ENCODE data around the gene SCN1A. TPM values are rescaled to one million over a fixed set of nuclear protein-coding genes. Genes with fewer than 3 reads are reported as not detected.

SCN1A gene
- total RNA-seq, 2 donors from 2014 or later = not detected

- H3K9me3 Mint-ChIP-seq = no peaks in the 10 kb centered on the region
- no peak overlapping the region for H3K4me3 Mint-ChIP-seq
- no peak for ATAC-seq (replicated peaks)
- no peaks in the 10 kb centered on the region for H3K4me1 Mint-ChIP-seq
- H3K27ac Mint-ChIP-seq = no peak overlapping the region
- no peaks in the 10 kb centered on the region for H3K36me3 Mint-ChIP-seq (ENCODE audit: low read depth)
- H3K27me3 Mint-ChIP-seq = peaks cover 6% of the 10 kb centered on the region
These were observed 46.6 kb downstream of the SCN1A start for GRCh38 chr2:166081131-166081632.

GRCh38 chr2:166074430-166074829 lies 53.4 kb downstream of the SCN1A start:
- no peak for ATAC-seq (replicated peaks)
- no peaks in the 10 kb centered on the region for H3K4me1 Mint-ChIP-seq
- no peak overlapping the region for H3K4me3 Mint-ChIP-seq
- no peaks in the 10 kb centered on the region for H3K9me3 Mint-ChIP-seq
- peaks cover 3% of the 10 kb centered on the region for H3K27me3 Mint-ChIP-seq
- no peaks in the 10 kb centered on the region for H3K36me3 Mint-ChIP-seq (ENCODE audit: low read depth)
- no peak overlapping the region for H3K27ac Mint-ChIP-seq

- Mint-ChIP-seq H3K4me1 (no peaks in the 10 kb centered on the region), H3K36me3 (ENCODE audit: low read depth) (no peaks in the 10 kb centered on the region), H3K27ac (no peak overlapping the region), H3K27me3 (peaks cover 1% of the 10 kb centered on the region), H3K4me3 (no peak overlapping the region), H3K9me3 (no peaks in the 10 kb centered on the region)
- ATAC-seq (replicated peaks) = no peak
These were observed 53.8 kb downstream of the SCN1A start for GRCh38 chr2:166074011-166074410.

- no peak for ATAC-seq (replicated peaks)
- H3K27ac Mint-ChIP-seq = no peak overlapping the region
- no peaks in the 10 kb centered on the region for H3K4me1 Mint-ChIP-seq
These were observed 57.6 kb downstream of the SCN1A start for GRCh38 chr2:166070231-166070630.

GRCh38 chr2:166068981-166069380 lies 58.8 kb downstream of the SCN1A start:
- Mint-ChIP-seq H3K4me3 (no peak overlapping the region), H3K27ac (no peak overlapping the region), H3K4me1 (no peaks in the 10 kb centered on the region), H3K9me3 (no peaks in the 10 kb centered on the region), H3K27me3 (peaks cover 14% of the 10 kb centered on the region), H3K36me3 (ENCODE audit: low read depth) (no peaks in the 10 kb centered on the region)
- ATAC-seq (replicated peaks) = no peak

More at GRCh38 chr2:166070231-166070630, 57.6 kb downstream of the SCN1A start:
- Mint-ChIP-seq H3K36me3 (ENCODE audit: low read depth) (no peaks in the 10 kb centered on the region), H3K4me3 (no peak overlapping the region), H3K9me3 (no peaks in the 10 kb centered on the region), H3K27me3 (peaks cover 14% of the 10 kb centered on the region)

GRCh38 chr2:166067229-166067628 lies 60.6 kb downstream of the SCN1A start:
- ATAC-seq (replicated peaks) = no peak
- Mint-ChIP-seq H3K4me1 (no peaks in the 10 kb centered on the region), H3K4me3 (no peak overlapping the region), H3K27ac (no peak overlapping the region), H3K27me3 (peaks cover 14% of the 10 kb centered on the region), H3K36me3 (ENCODE audit: low read depth) (no peaks in the 10 kb centered on the region), H3K9me3 (no peaks in the 10 kb centered on the region)

GRCh38 chr2:166060191-166060590 lies 67.6 kb downstream of the SCN1A start:
- Mint-ChIP-seq H3K27me3 (peaks cover 6% of the 10 kb centered on the region), H3K27ac (no peak overlapping the region), H3K36me3 (ENCODE audit: low read depth) (no peaks in the 10 kb centered on the region), H3K4me1 (no peaks in the 10 kb centered on the region), H3K4me3 (no peak overlapping the region), H3K9me3 (no peaks in the 10 kb centered on the region)
- no peak for ATAC-seq (replicated peaks)

- peaks cover 11% of the 10 kb centered on the region for H3K27me3 Mint-ChIP-seq
- H3K27ac Mint-ChIP-seq = no peak overlapping the region
- no peaks in the 10 kb centered on the region for H3K9me3 Mint-ChIP-seq
- no peak for ATAC-seq (replicated peaks)
- H3K4me3 Mint-ChIP-seq = no peak overlapping the region
- no peaks in the 10 kb centered on the region for H3K36me3 Mint-ChIP-seq (ENCODE audit: low read depth)
- no peaks in the 10 kb centered on the region for H3K4me1 Mint-ChIP-seq
These were observed 70.3 kb downstream of the SCN1A start for GRCh38 chr2:166057370-166058164.

GRCh38 chr2:166044853-166045483 lies 82.9 kb downstream of the SCN1A start:
- H3K36me3 Mint-ChIP-seq (ENCODE audit: low read depth) = no peaks in the 10 kb centered on the region
- H3K4me1 Mint-ChIP-seq = no peaks in the 10 kb centered on the region
- ATAC-seq (replicated peaks) = no peak
- H3K27ac Mint-ChIP-seq = no peak overlapping the region
- no peaks in the 10 kb centered on the region for H3K9me3 Mint-ChIP-seq
- H3K27me3 Mint-ChIP-seq = peaks cover 6% of the 10 kb centered on the region
- H3K4me3 Mint-ChIP-seq = no peak overlapping the region

- peaks cover 6% of the 10 kb centered on the region for H3K27me3 Mint-ChIP-seq
- no peaks in the 10 kb centered on the region for H3K9me3 Mint-ChIP-seq
- H3K36me3 Mint-ChIP-seq (ENCODE audit: low read depth) = no peaks in the 10 kb centered on the region
- no peak for ATAC-seq (replicated peaks)
- no peaks in the 10 kb centered on the region for H3K4me1 Mint-ChIP-seq
- no peak overlapping the region for H3K4me3 Mint-ChIP-seq
- H3K27ac Mint-ChIP-seq = no peak overlapping the region
These were observed 84.9 kb downstream of the SCN1A start for GRCh38 chr2:166042768-166043390.

GRCh38 chr2:166042356-166042755 lies 85.5 kb downstream of the SCN1A start:
- Mint-ChIP-seq H3K9me3 (no peaks in the 10 kb centered on the region), H3K27me3 (peaks cover 10% of the 10 kb centered on the region), H3K27ac (no peak overlapping the region), H3K4me1 (no peaks in the 10 kb centered on the region), H3K4me3 (no peak overlapping the region), H3K36me3 (ENCODE audit: low read depth) (no peaks in the 10 kb centered on the region)
- no peak for ATAC-seq (replicated peaks)

- Mint-ChIP-seq H3K36me3 (ENCODE audit: low read depth) (no peaks in the 10 kb centered on the region), H3K27me3 (peaks cover 10% of the 10 kb centered on the region)
These were observed 86.2 kb downstream of the SCN1A start for GRCh38 chr2:166041613-166042012.

GRCh38 chr2:166032361-166032760 lies 95.5 kb downstream of the SCN1A start:
- no peaks in the 10 kb centered on the region for H3K36me3 Mint-ChIP-seq (ENCODE audit: low read depth)
- no peak overlapping the region for H3K4me3 Mint-ChIP-seq
- H3K27me3 Mint-ChIP-seq = peaks cover 4% of the 10 kb centered on the region
- no peaks in the 10 kb centered on the region for H3K9me3 Mint-ChIP-seq
- no peaks in the 10 kb centered on the region for H3K4me1 Mint-ChIP-seq
- no peak for ATAC-seq (replicated peaks)
- H3K27ac Mint-ChIP-seq = no peak overlapping the region

More at GRCh38 chr2:166041613-166042012, 86.2 kb downstream of the SCN1A start:
- ATAC-seq (replicated peaks) = no peak
- Mint-ChIP-seq H3K4me1 (no peaks in the 10 kb centered on the region), H3K9me3 (no peaks in the 10 kb centered on the region), H3K27ac (no peak overlapping the region), H3K4me3 (no peak overlapping the region)

- no peak overlapping the region for H3K27ac Mint-ChIP-seq
- H3K27me3 Mint-ChIP-seq = peaks cover 4% of the 10 kb centered on the region
- H3K36me3 Mint-ChIP-seq (ENCODE audit: low read depth) = no peaks in the 10 kb centered on the region
- H3K9me3 Mint-ChIP-seq = no peaks in the 10 kb centered on the region
- no peak for ATAC-seq (replicated peaks)
- no peak overlapping the region for H3K4me3 Mint-ChIP-seq
- no peaks in the 10 kb centered on the region for H3K4me1 Mint-ChIP-seq
These were observed 96.8 kb downstream of the SCN1A start for GRCh38 chr2:166031054-166031453.

- no peaks in the 10 kb centered on the region for H3K9me3 Mint-ChIP-seq
- H3K4me1 Mint-ChIP-seq = no peaks in the 10 kb centered on the region
- H3K36me3 Mint-ChIP-seq (ENCODE audit: low read depth) = no peaks in the 10 kb centered on the region
- no peak overlapping the region for H3K27ac Mint-ChIP-seq
- ATAC-seq (replicated peaks) = no peak
- peaks cover 4% of the 10 kb centered on the region for H3K27me3 Mint-ChIP-seq
- H3K4me3 Mint-ChIP-seq = no peak overlapping the region
These were observed 102.5 kb downstream of the SCN1A start for GRCh38 chr2:166025313-166025712.
